OCI-LY3 (cell line): ENCODE data around the gene RIPK3.

Source experiments
- CTCF ChIP-seq: fragments of 200-600, 300-600 bp; sonication (generic); IDR thresholded peaks from 2 replicates; pipeline ENCODE4 v1.5.1; 2014; ENCODE audit warnings: antibody characterized with exemption, low read length, low read depth
- EZH2phosphoT487 ChIP-seq: fragments of 200-600 bp; shearing (Covaris generic); IDR thresholded peaks from 2 replicates; pipeline ENCODE4 v1.6.1; 2018; ENCODE audit warnings: antibody characterized with exemption, mixed run types, low read depth

- TF ChIP-seq CTCF (no peak), EZH2phosphoT487 (no peak)
Measured at GRCh38 chr14:24370748-24371147, 31.0 kb upstream of the RIPK3 start.
